Endothelial cell of umbilical vein (primary cell): Measurements from ENCODE around the gene PSMA6.
"Not testable (repeated sequence)": the region's sequence is repeated elsewhere in the genome, so short reads cannot be mapped to it uniquely, and the experiment has no call there.

Experiments
- CTCF ChIP-seq, 2 donors: IDR thresholded peaks; 1 replicate in 1 of 2; 2 replicates in 1 of 2; pipeline ENCODE4 v1.5.1; 2011; ENCODE audit warnings: low read length in 2 of 2, mild to moderate bottlenecking in 2 of 2, moderate library complexity in 2 of 2, control low read depth in 1 of 2, inconsistent platforms in 1 of 2, low read depth in 1 of 2; ENCODE audit not compliant: insufficient read depth in 1 of 2; ENCODE audit errors: extremely low read depth in 1 of 2
- EZH2 ChIP-seq: IDR thresholded peaks from 2 replicates; pipeline ENCODE4 v1.6.1; 2012; ENCODE audit warnings: borderline replicate concordance, low read depth, mild to moderate bottlenecking, moderate library complexity, low read length, inconsistent platforms; ENCODE audit not compliant: severe bottlenecking
- JUN ChIP-seq: IDR thresholded peaks from 2 replicates; pipeline ENCODE4 v1.6.1; 2011; ENCODE audit warnings: borderline replicate concordance, low read depth; ENCODE audit not compliant: insufficient read length, insufficient read depth
- MAX ChIP-seq: IDR thresholded peaks from 2 replicates; pipeline ENCODE4 v1.6.1; 2011; ENCODE audit not compliant: insufficient read depth, insufficient read length
- MYC ChIP-seq: IDR thresholded peaks from one replicate; pipeline ENCODE4 v1.6.1; 2011; ENCODE audit warnings: mild to moderate bottlenecking, low read depth, low read length
- POLR2A ChIP-seq: IDR thresholded peaks from 2 replicates; pipeline ENCODE4 v1.6.1; 2012; ENCODE audit warnings: low read depth, mild to moderate bottlenecking, control low read depth, low read length
- POLR2AphosphoS5 ChIP-seq: IDR thresholded peaks from 2 replicates; pipeline ENCODE4 v1.6.1; 2012; ENCODE audit warnings: low read depth, mild to moderate bottlenecking, control low read depth, low read length, moderate library complexity; ENCODE audit not compliant: insufficient read depth

GRCh38 chr14:35253056-35253455 is 39.1 kb upstream of the PSMA6 start:
- not testable (repeated sequence) for TF ChIP-seq EZH2; CTCF (IDR thresholded peaks at IDR 0.05; ENCODE audit: extremely low read depth in 1 of 2, insufficient read depth in 1 of 2, low read depth in 1 of 2, low read length in 2 of 2); POLR2A; MAX; MYC; POLR2AphosphoS5; JUN
